Head of caudate nucleus (tissue), 42 donors: ENCODE results near the gene PAGE1.
"Not testable (repeated sequence)": the region's sequence is repeated elsewhere in the genome, so short reads cannot be mapped to it uniquely, and the experiment has no call there.

Source experiments
- DNase-seq, 42 donors: peaks; one replicate each; pipeline versions ENCODE4 v3.0.0 to v3.0.0-alpha.2; 2020 to 2021; ENCODE audit warnings: mixed read lengths in 7 of 42
- intact Hi-C: fragments of 100-400 bp; cut with DNase I; formaldehyde crosslinking; loops from one replicate; pipeline ENCODE4 v1.15.0; 2022

Gene PAGE1, protein sequence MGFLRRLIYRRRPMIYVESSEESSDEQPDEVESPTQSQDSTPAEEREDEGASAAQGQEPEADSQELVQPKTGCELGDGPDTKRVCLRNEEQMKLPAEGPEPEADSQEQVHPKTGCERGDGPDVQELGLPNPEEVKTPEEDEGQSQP

DNA sequence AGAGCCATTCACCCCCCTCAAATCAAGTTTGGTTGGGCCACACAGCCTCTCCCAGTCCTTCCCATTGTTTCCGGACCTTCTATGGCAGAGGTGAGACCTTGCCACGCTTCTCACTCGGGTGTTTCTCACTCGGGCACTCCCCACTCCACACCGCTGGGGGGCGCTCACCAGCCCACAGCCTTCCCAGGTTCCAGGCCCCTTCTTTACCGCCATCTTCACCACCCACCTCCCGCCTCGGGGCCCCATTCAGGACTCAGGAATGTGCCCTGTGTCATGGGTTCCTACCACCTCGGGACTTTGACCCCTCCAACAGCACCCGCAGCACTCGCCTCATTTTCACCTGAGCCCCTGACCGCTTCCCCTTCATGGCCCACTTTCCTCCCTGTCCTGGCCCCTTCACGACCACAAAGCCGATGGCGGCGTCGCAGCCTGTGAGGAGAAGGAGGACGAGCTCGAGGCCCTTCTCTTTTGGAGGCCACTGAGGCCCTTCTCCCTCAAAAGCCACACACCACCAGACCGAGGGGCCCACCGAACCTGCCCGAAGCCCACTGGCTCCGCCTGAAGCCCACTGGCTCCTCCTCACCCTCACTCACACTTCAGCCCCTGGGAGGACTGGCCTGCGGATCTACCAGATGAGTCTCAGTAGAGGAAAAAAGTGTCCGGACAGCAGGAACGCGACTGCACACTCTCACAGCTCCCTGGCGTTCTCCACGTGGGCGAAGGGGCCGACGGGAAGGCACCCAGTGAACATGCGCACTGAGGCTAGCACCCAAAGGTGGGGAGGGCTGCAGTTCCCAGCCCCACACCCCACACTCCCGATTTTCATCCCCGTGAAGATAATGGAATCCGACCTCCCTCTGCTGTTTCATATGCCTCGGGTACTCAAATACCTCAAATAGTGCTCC is at the start of gene PAGE1:
TSS of gene PAGE1 (minus strand) at position 709 of the 905 bp plus-strand sequence. CDS start 1,214 bp downstream, outside the sequence.
- intact Hi-C loops: no loop called here
- DNase-seq: no peak

GRCh38 chrX:49741501-49741900 is 45.7 kb upstream of the PAGE1 start:
- DNase-seq, intact Hi-C loops: not testable (repeated sequence)

DNA sequence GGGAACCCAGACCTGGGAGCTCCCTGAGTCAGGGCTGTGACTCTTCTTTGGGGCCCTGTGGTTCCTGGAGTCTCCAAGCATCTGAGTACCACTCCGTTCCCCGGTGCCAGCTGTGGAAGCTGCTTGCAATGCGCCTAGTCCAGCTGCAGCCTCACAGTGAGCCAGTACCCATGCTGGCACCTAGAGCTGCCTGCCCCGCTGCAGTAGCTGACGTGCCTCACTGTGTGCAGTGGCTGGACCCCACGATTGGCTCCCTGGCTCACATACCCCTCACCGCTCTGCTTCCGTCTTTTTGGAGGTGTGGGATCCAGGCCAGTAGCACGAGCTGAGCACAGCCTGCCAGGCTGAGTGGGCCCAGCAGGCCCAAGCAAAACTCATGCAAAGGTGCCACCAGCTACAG is 32.1 kb upstream of the PAGE1 start:
- intact Hi-C loops: no loop called here
- DNase-seq: no peak

DNA sequence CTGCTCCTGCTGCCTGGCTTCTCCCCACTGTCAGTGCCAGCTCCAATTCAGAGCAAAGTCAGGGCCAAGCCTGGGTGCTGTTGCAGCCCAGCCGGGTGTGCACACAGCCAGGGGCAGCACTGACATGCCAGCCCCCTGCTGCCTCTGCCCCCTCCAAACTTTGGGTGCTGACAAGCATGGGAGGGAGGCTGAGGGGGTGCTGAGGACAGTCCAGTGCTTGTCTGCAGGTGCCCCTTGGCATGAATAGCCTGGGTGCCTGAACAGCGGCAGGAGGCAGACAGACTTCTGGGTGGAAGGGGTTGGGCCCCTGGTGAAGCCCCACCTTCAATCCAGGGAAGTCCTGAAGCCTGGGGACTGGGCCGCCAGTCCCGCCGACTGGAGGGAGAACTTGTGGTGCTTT is 31.2 kb upstream of the PAGE1 start:
- intact Hi-C loops: no loop called here
- no peak for DNase-seq

DNA sequence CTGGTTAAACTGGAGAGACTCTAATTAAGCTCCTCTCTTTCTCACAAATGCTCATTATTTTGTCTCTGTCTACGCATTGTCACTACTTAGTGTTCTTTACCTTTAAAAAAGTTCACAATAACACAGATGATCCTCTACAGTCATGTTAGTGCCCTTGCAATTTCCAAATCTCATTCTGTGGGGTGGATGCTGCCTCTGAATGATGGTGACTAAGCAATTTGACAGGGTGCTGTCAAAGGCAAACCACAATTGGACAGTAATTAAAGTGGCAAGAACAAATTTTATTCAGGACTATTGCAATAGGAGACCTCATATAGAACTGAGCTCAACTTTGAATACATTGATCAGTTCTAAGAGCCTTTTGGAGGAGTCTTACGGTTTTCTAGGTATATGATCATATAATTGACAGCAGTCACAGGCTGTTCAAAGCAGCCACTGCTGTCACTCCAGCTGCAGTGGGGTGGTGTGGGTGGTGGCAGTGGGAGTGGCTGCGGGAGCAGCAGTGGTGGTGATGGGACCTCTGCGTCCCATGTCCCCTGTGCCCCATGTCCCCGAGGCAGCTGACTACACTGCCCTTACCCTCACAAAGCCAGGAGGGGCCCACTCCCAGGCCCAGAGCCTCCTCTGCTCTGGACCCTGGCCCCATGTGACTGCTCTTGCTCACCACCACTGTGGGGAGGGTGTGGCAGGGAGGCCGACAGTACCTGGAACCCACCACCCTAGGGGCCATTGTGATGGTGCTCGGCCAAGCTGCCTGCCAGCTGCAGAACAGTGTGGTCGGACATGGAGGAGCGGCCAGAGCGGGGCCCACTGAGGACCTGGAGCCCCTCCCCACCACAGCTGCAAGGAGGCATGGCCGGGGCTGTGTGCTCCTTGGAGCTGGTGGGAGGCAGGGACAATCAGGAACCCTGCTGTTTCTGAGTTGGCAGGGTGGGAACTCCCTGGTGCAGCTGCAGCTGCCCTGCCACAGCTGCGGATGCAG is 30.4 kb upstream of the PAGE1 start:
- intact Hi-C loops: no loop called here
- DNase-seq: no peak

DNA sequence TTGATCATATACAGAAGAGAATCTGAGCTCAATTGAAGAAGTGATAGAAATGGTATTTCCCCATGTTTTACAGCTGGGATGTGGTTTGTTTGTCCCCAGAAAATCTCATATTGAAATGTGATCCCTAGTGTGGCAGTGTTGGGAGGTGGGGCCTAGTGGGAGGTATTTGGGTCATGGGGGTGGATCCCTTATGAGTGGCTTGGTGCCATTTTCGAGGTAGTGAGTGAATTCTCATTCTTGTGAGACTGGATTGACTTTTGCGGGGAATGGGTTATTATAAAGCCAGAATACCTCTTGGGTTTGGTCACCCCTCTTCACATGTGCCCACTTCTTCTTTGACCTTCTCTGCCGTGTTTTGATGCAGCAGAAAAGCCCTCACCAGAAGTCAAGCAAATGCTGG is 29.6 kb upstream of the PAGE1 start:
- DNase-seq: no peak
- intact Hi-C loops: no loop called here

DNA sequence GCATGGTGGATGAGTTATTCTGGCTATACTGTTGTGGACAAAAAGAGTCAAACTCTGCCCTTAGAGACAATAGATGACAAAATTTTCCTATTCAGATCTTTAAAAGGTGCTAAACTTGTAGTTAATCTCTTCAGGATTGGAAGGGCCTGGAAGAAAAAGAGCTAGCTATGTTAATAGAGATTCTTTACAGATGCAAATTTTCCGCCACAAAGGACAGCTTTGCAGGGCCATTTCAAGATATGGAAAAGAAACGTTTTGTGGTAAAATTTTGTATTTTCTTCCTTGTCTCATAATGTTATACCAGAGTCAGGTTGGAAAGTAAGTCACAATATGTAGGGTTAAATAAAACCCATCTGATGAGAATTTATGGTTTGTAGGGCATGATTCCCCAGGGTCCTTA is 24.3 kb upstream of the PAGE1 start:
- DNase-seq, intact Hi-C loops: not testable (repeated sequence)

DNA sequence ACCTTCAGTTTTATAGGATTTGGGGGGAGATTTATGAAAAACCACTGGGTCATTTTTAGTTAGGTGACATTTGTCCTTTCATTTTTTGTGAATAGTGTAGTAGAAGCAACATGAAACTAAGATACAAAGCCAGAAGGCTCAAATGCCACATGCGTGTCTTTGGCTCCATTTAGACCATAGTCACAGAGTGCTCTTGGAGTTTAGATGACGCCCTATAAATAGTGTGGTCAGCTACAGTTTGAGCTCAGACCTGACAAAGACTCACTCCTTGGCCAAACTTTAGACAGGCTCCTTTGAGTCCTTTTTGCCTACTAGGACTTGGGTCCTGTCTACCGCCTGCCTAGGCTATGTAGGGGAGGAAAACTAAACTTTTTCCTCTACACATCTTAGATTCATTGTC is 16.8 kb upstream of the PAGE1 start:
- intact Hi-C loops: no loop called here
- no peak for DNase-seq

DNA sequence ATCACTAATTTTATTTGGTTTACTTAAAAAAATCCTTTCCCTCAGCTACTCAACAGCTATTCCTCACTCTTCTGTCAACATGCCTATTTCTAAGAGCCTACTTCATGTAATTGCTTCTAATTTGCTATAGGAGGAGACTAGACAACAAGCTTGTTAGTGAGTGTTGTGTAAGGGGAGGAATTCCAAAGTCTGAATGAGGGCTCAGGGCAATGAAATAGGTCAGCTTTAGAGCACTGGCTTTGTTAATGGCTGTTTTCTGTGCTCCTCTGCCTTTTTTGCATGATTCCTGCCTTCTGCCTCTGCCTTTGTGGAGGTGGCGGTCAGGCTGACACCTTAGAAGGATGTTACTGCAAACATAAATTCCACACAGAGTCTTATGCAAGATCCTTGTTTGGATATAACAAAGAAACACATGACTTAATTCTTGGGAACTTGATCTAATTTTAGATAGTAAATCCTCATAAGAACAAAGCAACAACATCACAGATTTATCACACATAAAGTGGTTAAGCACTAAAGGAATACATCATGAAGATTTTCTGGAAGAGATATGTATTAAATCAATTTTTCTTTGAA is 15.0 kb upstream of the PAGE1 start:
- no peak for DNase-seq
- intact Hi-C loops: no loop called here

DNA sequence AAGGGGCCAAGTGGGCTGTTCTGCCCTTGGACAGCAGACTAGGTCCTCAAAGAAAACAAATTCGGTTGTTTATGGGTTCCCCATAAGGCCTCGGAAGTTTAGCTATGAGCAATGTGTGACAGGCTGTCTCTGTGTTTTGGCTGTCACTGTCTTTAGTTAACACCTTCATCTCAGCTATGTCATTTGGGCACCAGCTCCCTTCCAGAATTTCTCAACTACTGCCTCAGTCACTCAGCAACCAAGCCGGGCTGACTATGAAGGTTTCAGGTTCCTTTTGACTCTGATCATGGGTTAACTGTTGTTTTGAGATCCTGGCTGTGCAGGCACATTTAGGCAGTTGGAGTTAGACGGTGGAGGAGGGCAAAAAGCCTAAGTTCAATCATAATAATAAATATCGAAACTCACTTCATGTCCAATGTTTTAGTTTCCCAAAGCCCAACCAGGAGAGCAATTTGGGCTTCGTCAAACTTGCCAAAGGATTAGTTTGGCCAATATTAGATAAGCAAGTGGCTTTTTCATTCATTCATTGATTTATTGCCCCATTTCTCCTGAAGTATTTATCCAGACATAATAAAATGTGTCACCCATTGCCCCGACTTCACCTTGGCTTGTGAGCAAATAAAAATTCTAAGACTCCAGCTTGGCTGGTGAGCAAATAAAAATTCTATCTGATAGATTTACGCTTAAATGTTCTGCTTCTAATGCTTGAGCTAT is 9.1 kb upstream of the PAGE1 start:
- no peak for DNase-seq
- intact Hi-C loops: no loop called here

- intact Hi-C loops: no loop called here
- no peak for DNase-seq
These were observed 6.1 kb upstream of the PAGE1 start for GRCh38 chrX:49701933-49702332.

DNA sequence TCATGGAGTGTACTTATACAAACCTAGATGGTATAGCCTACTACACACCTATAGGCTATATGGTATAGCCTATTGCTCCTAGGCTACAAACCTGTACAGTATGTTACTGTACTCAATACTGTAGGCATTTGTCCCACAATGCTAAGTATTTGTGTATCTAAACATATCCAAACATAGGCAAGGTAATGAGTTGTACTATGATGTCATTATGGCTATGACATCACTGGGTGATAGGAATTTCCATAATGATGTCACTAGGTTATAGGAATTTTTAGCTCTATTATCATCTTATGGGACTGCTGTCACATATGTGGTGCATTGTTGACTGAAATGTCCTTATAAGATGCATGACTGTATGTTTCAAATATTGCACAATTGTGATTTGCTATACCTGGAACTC is 5.5 kb upstream of the PAGE1 start:
- DNase-seq: no peak
- intact Hi-C loops: no loop called here

- no peak for DNase-seq
- intact Hi-C loops: no loop called here
These were observed 20.6 kb downstream of the PAGE1 start for GRCh38 chrX:49675075-49675719.

GRCh38 chrX:49673394-49673793 is 22.4 kb downstream of the PAGE1 start:
- no peak for DNase-seq
- intact Hi-C loops: no loop called here

- intact Hi-C loops: no loop called here
- DNase-seq: no peak
These were observed 31.0 kb downstream of the PAGE1 start for GRCh38 chrX:49664824-49665223.

GRCh38 chrX:49661881-49662280 is 33.9 kb downstream of the PAGE1 start:
- DNase-seq: no peak
- intact Hi-C loops: no loop called here

DNA sequence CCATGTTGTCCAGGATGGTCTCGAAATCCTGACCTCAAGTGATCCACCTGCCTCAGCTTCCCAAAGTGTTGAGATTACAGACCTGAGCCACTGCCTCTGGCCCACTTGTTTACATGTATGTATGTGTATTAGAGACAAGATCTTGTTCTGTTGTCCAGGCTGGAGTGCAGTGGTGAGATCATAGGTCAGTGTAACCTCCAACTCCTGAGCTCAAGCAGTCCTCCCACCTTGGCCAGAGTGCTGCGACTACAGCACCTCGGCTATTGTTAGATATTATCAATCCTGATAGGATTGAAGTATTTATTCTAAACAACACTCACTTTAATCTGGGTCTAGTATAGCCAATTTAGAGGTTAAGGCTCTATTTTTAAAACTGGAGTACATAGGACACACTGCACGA is 36.0 kb downstream of the PAGE1 start:
- no peak for DNase-seq
- intact Hi-C loops: no loop called here

DNA sequence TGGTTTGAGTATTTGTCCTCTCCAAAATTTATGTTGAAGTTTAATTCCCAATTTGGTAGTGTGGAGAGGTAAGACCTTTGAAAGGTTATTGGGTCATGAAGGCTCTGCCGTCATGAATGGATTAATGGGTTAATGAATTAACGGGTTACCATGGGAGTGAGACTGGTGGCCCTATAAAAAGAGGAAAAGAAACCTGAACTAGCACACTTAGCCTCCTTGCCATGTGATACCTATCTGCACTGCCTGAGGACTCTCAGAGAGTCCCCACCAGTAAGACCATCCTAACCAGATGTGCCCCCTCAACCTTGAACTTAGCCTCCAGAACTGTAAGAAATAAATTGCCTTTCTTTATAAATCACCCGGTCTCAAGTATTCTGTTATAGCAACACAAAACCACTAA is 39.3 kb downstream of the PAGE1 start:
- no peak for DNase-seq

More for the DNA sequence above, 39.3 kb downstream of the PAGE1 start:
- intact Hi-C loops: no loop called here
